ENCODE results near the gene GDAP2.

Gene GDAP2

GRCh38 chr1:117814856-117815797, 114.3 kb downstream of the GDAP2 start:
- DNase-seq (ENCODE audit: insufficient read length, low spot score) (no peak), FAIRE-seq (no peak)
